ENCODE measurements around the gene ANKRD16. TPM values are rescaled to one million over a fixed set of nuclear protein-coding genes. Genes with fewer than 3 reads are reported as not detected.

ANKRD16 gene
- polyA plus RNA-seq, 3 donors: 1.4 to 2.9 (median 2.1) TPM

DNA sequence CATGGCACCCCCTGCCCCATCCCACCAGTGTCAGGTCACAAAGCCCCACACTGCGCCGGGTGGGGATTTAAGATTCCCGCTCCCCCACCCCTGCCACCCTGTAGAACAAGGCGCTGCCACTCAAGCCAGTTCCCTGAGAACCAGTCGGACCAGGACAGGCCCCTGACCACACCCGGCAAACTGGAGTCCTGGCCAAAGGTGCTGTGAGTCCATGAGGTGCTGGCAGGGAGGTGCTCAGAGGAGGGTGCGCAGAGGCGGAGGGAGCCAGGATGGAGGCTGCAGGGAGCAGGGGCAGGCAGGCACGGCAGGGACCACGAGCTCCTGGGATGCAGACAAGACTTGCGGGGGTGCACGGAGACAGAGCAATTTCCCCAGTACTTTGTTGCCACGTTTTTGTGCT lies 56.7 kb downstream of the ANKRD16 start:
- H3K9ac ChIP-seq (ENCODE audit: insufficient read depth, low read length, poor library complexity, severe bottlenecking): no peak overlapping the region
- H3K4me3 Mint-ChIP-seq: no peak overlapping the region
- no peaks in the 10 kb centered on the region for H3K36me3 ChIP-seq (replicated peaks in 1 of 2; ENCODE audit: control insufficient read depth in 1 of 2, insufficient read depth in 2 of 2, low read length in 2 of 2)
- no peak overlapping the region for H3K4me3 ChIP-seq (replicated peaks in 1 of 3; ENCODE audit: low read depth in 2 of 3, low read length in 3 of 3)
- no peak overlapping the region for H3K27ac ChIP-seq (ENCODE audit: low read depth in 1 of 2, low read length in 2 of 2)
- no peaks in the 10 kb centered on the region for H3K36me3 Mint-ChIP-seq
- TF ChIP-seq, protein P1, sequence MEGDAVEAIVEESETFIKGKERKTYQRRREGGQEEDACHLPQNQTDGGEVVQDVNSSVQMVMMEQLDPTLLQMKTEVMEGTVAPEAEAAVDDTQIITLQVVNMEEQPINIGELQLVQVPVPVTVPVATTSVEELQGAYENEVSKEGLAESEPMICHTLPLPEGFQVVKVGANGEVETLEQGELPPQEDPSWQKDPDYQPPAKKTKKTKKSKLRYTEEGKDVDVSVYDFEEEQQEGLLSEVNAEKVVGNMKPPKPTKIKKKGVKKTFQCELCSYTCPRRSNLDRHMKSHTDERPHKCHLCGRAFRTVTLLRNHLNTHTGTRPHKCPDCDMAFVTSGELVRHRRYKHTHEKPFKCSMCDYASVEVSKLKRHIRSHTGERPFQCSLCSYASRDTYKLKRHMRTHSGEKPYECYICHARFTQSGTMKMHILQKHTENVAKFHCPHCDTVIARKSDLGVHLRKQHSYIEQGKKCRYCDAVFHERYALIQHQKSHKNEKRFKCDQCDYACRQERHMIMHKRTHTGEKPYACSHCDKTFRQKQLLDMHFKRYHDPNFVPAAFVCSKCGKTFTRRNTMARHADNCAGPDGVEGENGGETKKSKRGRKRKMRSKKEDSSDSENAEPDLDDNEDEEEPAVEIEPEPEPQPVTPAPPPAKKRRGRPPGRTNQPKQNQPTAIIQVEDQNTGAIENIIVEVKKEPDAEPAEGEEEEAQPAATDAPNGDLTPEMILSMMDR (IDR thresholded peaks at IDR 0.05): no peak
- H4K20me1 ChIP-seq (ENCODE audit: insufficient read depth, low read length): no peaks in the 10 kb centered on the region
- no peak overlapping the region for H2AFZ ChIP-seq (ENCODE audit: insufficient read depth, low read depth, low read length, poor library complexity, severe bottlenecking)
- intact Hi-C loops (cut with micrococcal nuclease): no loop called here
- no peak overlapping the region for H3K4me2 ChIP-seq (replicated peaks; ENCODE audit: extremely low read depth, low read length, poor library complexity, severe bottlenecking)
- H3K9me3 Mint-ChIP-seq: peaks cover 0 to 3% (median 0%) of the 10 kb centered on the region in 7 donors
- H3K4me1 ChIP-seq (ENCODE audit: control insufficient read depth in 1 of 2, insufficient read depth in 2 of 2, low read length in 2 of 2): no peaks in the 10 kb centered on the region
- DNase-seq: no peak
- peaks cover 0 to 3% (median 2%) of the 10 kb centered on the region in 3 donors for H3K27me3 Mint-ChIP-seq (ENCODE audit: low read depth in 3 of 3)
- WGBS (ENCODE audit: insufficient coverage): 89% methylated on average over 9 of the region's 13 CpGs
- no peaks in the 10 kb centered on the region for H3K4me1 Mint-ChIP-seq
- H3K9me3 ChIP-seq (replicated peaks in 1 of 2; ENCODE audit: control insufficient read depth in 1 of 2, insufficient read depth in 1 of 2, low read length in 2 of 2): no peaks in the 10 kb centered on the region
- peak overlapping the region in 1 of 7 donors; percentile 8 for H3K27ac Mint-ChIP-seq
- H3K27me3 ChIP-seq (ENCODE audit: control insufficient read depth in 2 of 2, insufficient read depth in 2 of 2, low read length in 2 of 2): no peaks in the 10 kb centered on the region
- no peaks in the 10 kb centered on the region for H3K79me2 ChIP-seq (ENCODE audit: insufficient read depth, low read length)

DNA sequence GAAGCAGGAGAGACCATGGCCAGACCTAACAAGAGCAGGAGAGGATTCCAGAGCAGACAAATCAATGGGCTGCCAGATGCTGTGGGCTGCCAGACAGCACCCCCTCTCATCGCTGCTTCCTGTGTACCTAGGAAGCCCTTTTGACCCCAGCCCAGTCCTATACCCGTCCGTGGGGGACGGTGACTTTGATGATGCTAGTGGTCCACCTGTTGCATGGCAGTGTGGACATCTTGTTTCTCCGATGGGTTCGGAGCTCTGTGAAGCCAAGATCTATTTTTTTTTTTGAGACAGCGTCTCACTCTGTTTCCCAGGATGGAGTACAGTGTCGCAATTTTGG lies 58.3 kb downstream of the ANKRD16 start:
- no peaks in the 10 kb centered on the region for H3K79me2 ChIP-seq (ENCODE audit: insufficient read depth, low read length)
- H3K27ac ChIP-seq (ENCODE audit: low read depth in 1 of 2, low read length in 2 of 2): no peak overlapping the region
- intact Hi-C loops (cut with micrococcal nuclease): no loop called here
- WGBS (ENCODE audit: insufficient coverage): 94% methylated on average over 8 of the region's 8 CpGs
- no peaks in the 10 kb centered on the region for H3K27me3 ChIP-seq (ENCODE audit: control insufficient read depth in 2 of 2, insufficient read depth in 2 of 2, low read length in 2 of 2)
- H3K36me3 ChIP-seq (replicated peaks in 1 of 2; ENCODE audit: control insufficient read depth in 1 of 2, insufficient read depth in 2 of 2, low read length in 2 of 2): no peaks in the 10 kb centered on the region
- DNase-seq: no peak
- no peak overlapping the region for H3K4me2 ChIP-seq (replicated peaks; ENCODE audit: extremely low read depth, low read length, poor library complexity, severe bottlenecking)
- TF ChIP-seq, protein P1 (IDR thresholded peaks at IDR 0.05): no peak
- H3K4me1 ChIP-seq (ENCODE audit: control insufficient read depth in 1 of 2, insufficient read depth in 2 of 2, low read length in 2 of 2): no peaks in the 10 kb centered on the region
- no peak overlapping the region for H3K4me3 ChIP-seq (replicated peaks in 1 of 3; ENCODE audit: low read depth in 2 of 3, low read length in 3 of 3)
- H3K9me3 ChIP-seq (replicated peaks in 1 of 2; ENCODE audit: control insufficient read depth in 1 of 2, insufficient read depth in 1 of 2, low read length in 2 of 2): no peaks in the 10 kb centered on the region
- no peak overlapping the region for H3K9ac ChIP-seq (ENCODE audit: insufficient read depth, low read length, poor library complexity, severe bottlenecking)
- H2AFZ ChIP-seq (ENCODE audit: insufficient read depth, low read depth, low read length, poor library complexity, severe bottlenecking): no peak overlapping the region
- Mint-ChIP-seq H3K4me3 (no peak overlapping the region), H3K4me1 (no peaks in the 10 kb centered on the region), H3K9me3 (peaks cover 0 to 3% (median 0%) of the 10 kb centered on the region in 7 donors), H3K27ac (no peak overlapping the region), H3K36me3 (no peaks in the 10 kb centered on the region), H3K27me3 (ENCODE audit: low read depth in 3 of 3) (peaks cover 0 to 2% (median 1%) of the 10 kb centered on the region in 3 donors)
- H4K20me1 ChIP-seq (ENCODE audit: insufficient read depth, low read length): no peaks in the 10 kb centered on the region

Measured in CD14-positive monocyte (primary cell).